Fibroblast of lung (primary cell): ENCODE data around the gene SELENON. TPM values are rescaled to one million over a fixed set of nuclear protein-coding genes. Genes with fewer than 3 reads are reported as not detected.

Source experiments
- DNase-seq, 2 donors: peaks; one replicate each; pipeline versions ENCODE4 v3.0.0 to v3.0.0-alpha.2; 2010; ENCODE audit warnings: low read depth in 2 of 2
- H2AFZ ChIP-seq: 2 replicates; pipeline ENCODE4 v1.5.1; 2012; ENCODE audit warnings: low read length, control low read depth, inconsistent platforms
- H3K27ac ChIP-seq: 2 replicates; pipeline ENCODE4 v1.5.1; 2011; ENCODE audit warnings: low read length, control low read depth; ENCODE audit not compliant: insufficient read depth
- H3K27me3 ChIP-seq: 2 replicates; pipeline ENCODE4 v1.5.1; 2011; ENCODE audit warnings: mild to moderate bottlenecking, low read length; ENCODE audit not compliant: control insufficient read depth, insufficient read depth
- H3K36me3 ChIP-seq: 2 replicates; pipeline ENCODE4 v1.5.1; 2011; ENCODE audit warnings: low read length; ENCODE audit not compliant: control insufficient read depth, insufficient read depth
- H3K4me1 ChIP-seq: 2 replicates; pipeline ENCODE4 v1.5.1; 2011; ENCODE audit warnings: low read length; ENCODE audit not compliant: control insufficient read depth, insufficient read depth; ENCODE audit errors: extremely low read depth
- H3K4me2 ChIP-seq: 2 replicates; pipeline ENCODE4 v1.5.1; 2011; ENCODE audit warnings: low read length, control low read depth; ENCODE audit not compliant: insufficient read depth; ENCODE audit errors: extremely low read depth
- H3K4me3 ChIP-seq, 4 experiments: fragments of 200-600 bp in 1 of 4; sonication (generic) in 1 of 4; replicated peaks in 1 of 4; 2 replicates each; pipeline ENCODE4 v1.5.1; 2011 to 2016; ENCODE audit warnings: low read length in 4 of 4, low read depth in 3 of 4, mild to moderate bottlenecking in 3 of 4, control low read depth in 2 of 4, inconsistent platforms in 1 of 4, mixed read lengths in 1 of 4; ENCODE audit not compliant: insufficient read depth in 1 of 4; ENCODE audit errors: control extremely low read depth in 1 of 4
- H3K79me2 ChIP-seq: 2 replicates; pipeline ENCODE4 v1.5.1; 2012; ENCODE audit warnings: mild to moderate bottlenecking, low read length, inconsistent platforms; ENCODE audit not compliant: control insufficient read depth, insufficient read depth
- H3K9ac ChIP-seq: 2 replicates; pipeline ENCODE4 v1.5.1; 2011; ENCODE audit warnings: mild to moderate bottlenecking, low read length, control low read depth; ENCODE audit not compliant: insufficient read depth
- H3K9me3 ChIP-seq: 2 replicates; pipeline ENCODE4 v1.5.1; 2012; ENCODE audit warnings: low read depth, low read length; ENCODE audit not compliant: control insufficient read depth, insufficient read depth
- H4K20me1 ChIP-seq: 2 replicates; pipeline ENCODE4 v1.5.1; 2011; ENCODE audit warnings: low read length; ENCODE audit not compliant: control insufficient read depth, insufficient read depth; ENCODE audit errors: extremely low read depth
- EZH2 ChIP-seq: IDR thresholded peaks from 2 replicates; pipeline ENCODE4 v1.5.1; 2012; ENCODE audit warnings: low read length, control low read depth, mild to moderate bottlenecking; ENCODE audit errors: missing control alignments
- polyA plus RNA-seq, 2 donors: library from polyadenylated mRNA; depleted of rRNA in 1 of 2; stranded (reverse) in 1 of 2; unstranded in 1 of 2; fragments of >200 nt; gene quantifications; 2 replicates each; pipeline ENCODE4 v1.2.1, GENCODE V29; 2011 to 2012; ENCODE audit warnings: missing spikeins in 1 of 2
- total RNA-seq: library from RNA; depleted of rRNA; stranded (reverse); fragments of >200 nt; gene quantifications from 2 replicates; pipeline ENCODE4 v1.2.1, GENCODE V29; 2014
- TF ChIP-seq, protein P1 (sequence below), 2 donors: IDR thresholded peaks in 1 of 2; conservative IDR thresholded peaks in 1 of 2; 1 replicate in 1 of 2; 2 replicates in 1 of 2; pipeline ENCODE4 v1.5.1; 2011 to 2012; ENCODE audit warnings: low read length in 2 of 2, control low read depth in 1 of 2, inconsistent platforms in 1 of 2, low read depth in 1 of 2, mild to moderate bottlenecking in 1 of 2

SELENON gene
- total and polyA plus RNA-seq, 2 donors (not counting 1 experiment from before 2014, with no cell fraction given), result 19.3 to 67.6 TPM

DNA sequence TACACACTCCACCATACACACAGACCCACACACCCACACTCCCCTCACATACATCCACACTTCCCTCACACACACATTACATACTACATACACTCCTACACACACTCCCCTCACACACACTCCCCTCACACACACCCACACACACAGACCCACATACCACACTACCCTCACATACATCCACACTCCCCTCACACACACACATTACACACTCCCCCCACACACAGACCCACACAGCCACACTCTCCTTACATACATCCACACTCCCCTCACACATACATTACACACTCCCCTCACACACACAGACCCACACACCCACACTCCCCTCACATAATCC, 32.6 kb upstream of the SELENON start:
- TF ChIP-seq, protein P1, sequence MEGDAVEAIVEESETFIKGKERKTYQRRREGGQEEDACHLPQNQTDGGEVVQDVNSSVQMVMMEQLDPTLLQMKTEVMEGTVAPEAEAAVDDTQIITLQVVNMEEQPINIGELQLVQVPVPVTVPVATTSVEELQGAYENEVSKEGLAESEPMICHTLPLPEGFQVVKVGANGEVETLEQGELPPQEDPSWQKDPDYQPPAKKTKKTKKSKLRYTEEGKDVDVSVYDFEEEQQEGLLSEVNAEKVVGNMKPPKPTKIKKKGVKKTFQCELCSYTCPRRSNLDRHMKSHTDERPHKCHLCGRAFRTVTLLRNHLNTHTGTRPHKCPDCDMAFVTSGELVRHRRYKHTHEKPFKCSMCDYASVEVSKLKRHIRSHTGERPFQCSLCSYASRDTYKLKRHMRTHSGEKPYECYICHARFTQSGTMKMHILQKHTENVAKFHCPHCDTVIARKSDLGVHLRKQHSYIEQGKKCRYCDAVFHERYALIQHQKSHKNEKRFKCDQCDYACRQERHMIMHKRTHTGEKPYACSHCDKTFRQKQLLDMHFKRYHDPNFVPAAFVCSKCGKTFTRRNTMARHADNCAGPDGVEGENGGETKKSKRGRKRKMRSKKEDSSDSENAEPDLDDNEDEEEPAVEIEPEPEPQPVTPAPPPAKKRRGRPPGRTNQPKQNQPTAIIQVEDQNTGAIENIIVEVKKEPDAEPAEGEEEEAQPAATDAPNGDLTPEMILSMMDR (conservative IDR thresholded peaks at IDR 0.05 in 1 of 2, IDR thresholded peaks at IDR 0.05 in 1 of 2; ENCODE audit: low read depth in 1 of 2, low read length in 2 of 2), result no peak
- TF ChIP-seq EZH2, result no peak
- no peaks in the 10 kb centered on the region for H3K79me2 ChIP-seq
- H4K20me1 ChIP-seq, result no peaks in the 10 kb centered on the region
- DNase-seq, result no peak
- no peaks in the 10 kb centered on the region for H3K4me1 ChIP-seq
- no peaks in the 10 kb centered on the region for H3K27me3 ChIP-seq
- H3K4me2 ChIP-seq, result no peak overlapping the region
- no peak overlapping the region for H3K4me3 ChIP-seq
- H3K27ac ChIP-seq, result no peak overlapping the region
- H3K9me3 ChIP-seq, result no peaks in the 10 kb centered on the region
- H3K36me3 ChIP-seq, result no peaks in the 10 kb centered on the region
- no peak overlapping the region for H2AFZ ChIP-seq
- no peak overlapping the region for H3K9ac ChIP-seq

DNA sequence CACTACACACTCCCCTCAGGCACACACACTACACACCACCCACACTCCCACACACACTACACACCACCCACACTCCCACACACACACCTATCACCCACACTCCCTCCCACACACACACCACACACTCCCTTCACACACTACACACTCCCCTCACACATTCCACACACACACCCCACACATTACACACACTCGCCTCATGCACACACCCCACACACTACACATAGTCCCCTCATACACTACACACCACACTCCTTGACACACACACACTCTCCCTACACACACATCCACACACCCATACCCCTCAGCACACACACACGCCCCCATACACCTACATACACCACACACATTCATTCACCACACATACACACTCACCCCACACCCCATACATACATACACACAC, 31.0 kb upstream of the SELENON start:
- no peak overlapping the region for H3K27ac ChIP-seq
- H3K4me2 ChIP-seq, result no peak overlapping the region
- H3K9ac ChIP-seq, result no peak overlapping the region
- H3K36me3 ChIP-seq, result no peaks in the 10 kb centered on the region
- no peaks in the 10 kb centered on the region for H3K9me3 ChIP-seq
- no peaks in the 10 kb centered on the region for H4K20me1 ChIP-seq
- DNase-seq, result no peak
- no peaks in the 10 kb centered on the region for H3K4me1 ChIP-seq
- no peaks in the 10 kb centered on the region for H3K79me2 ChIP-seq
- H2AFZ ChIP-seq, result no peak overlapping the region
- TF ChIP-seq, protein P1 (conservative IDR thresholded peaks at IDR 0.05 in 1 of 2, IDR thresholded peaks at IDR 0.05 in 1 of 2; ENCODE audit: low read depth in 1 of 2, low read length in 2 of 2), result no peak
- TF ChIP-seq EZH2, result no peak
- H3K27me3 ChIP-seq, result no peaks in the 10 kb centered on the region
- H3K4me3 ChIP-seq, result no peak overlapping the region

DNA sequence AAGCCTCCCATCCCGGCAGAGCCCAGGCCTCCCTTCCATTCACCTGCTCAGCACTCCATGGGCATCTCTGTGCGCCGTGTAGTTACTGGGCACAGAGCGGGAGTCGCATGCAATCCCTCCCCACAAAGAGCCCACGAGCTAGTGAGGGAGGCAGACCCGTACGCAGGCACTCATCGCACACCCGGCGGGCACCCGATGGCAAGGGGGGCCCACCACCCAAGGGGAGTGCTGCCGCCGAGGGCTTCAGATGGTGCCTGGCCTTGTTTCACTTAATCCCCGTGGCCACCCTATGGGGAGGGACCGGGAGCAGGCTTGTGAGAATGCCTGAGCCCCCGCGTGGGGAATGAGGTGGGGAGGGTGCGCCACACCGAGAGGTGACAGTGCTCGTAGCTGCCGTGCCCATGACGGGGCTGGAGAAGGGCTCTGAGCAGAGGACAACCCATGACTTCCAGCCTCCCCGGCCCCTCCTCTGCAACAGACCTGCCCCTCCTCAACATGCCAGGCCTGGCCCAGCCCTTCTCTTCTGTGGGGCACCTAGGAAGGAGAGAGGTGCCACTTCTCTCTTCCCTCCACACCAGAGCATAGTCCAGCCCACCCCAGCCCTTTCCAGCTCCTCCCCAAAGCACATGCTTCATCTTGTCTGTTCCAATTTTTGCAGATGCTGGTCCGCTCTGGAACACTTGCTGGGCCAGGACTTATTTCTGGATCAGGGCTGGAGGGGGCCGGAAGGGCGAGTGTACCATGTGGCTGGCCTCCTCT, 30.2 kb upstream of the SELENON start:
- Histone ChIP-seq H3K9ac (no peak overlapping the region), H3K9me3 (no peaks in the 10 kb centered on the region), H3K36me3 (no peaks in the 10 kb centered on the region), H3K4me2 (no peak overlapping the region), H3K27me3 (no peaks in the 10 kb centered on the region), H3K4me1 (no peaks in the 10 kb centered on the region), H3K4me3 (no peak overlapping the region), H3K79me2 (no peaks in the 10 kb centered on the region), H2AFZ (no peak overlapping the region), H3K27ac (no peak overlapping the region), H4K20me1 (no peaks in the 10 kb centered on the region)
- TF ChIP-seq, protein P1 (conservative IDR thresholded peaks at IDR 0.05 in 1 of 2, IDR thresholded peaks at IDR 0.05 in 1 of 2; ENCODE audit: low read depth in 1 of 2, low read length in 2 of 2), result no peak
- TF ChIP-seq EZH2, result no peak
- DNase-seq, result no peak
